ENCODE measurements around the gene SPTBN1.

DNA sequence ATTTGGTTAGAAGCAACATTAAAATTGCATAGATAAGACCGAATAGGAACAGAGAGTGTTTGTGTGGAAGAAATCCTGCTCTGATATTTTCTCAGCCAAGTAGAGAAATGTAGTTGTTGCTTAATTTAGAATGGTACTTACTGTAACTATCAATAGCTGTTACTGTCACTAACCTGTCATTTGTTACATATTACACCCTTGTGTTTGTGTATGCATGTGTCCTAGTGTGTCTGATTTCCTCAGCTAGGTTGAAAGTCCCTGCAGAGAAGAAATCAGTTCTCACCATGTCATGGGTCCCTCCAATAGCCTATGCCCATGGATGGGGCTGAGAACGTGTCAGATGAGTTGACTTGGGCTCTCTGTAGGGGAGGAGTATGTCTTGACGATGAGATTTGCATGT is 94.4 kb downstream of the SPTBN1 start:
- TF ChIP-seq, protein P1, sequence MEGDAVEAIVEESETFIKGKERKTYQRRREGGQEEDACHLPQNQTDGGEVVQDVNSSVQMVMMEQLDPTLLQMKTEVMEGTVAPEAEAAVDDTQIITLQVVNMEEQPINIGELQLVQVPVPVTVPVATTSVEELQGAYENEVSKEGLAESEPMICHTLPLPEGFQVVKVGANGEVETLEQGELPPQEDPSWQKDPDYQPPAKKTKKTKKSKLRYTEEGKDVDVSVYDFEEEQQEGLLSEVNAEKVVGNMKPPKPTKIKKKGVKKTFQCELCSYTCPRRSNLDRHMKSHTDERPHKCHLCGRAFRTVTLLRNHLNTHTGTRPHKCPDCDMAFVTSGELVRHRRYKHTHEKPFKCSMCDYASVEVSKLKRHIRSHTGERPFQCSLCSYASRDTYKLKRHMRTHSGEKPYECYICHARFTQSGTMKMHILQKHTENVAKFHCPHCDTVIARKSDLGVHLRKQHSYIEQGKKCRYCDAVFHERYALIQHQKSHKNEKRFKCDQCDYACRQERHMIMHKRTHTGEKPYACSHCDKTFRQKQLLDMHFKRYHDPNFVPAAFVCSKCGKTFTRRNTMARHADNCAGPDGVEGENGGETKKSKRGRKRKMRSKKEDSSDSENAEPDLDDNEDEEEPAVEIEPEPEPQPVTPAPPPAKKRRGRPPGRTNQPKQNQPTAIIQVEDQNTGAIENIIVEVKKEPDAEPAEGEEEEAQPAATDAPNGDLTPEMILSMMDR (conservative IDR thresholded peaks at IDR 0.05; ENCODE audit: low read depth, low read length) = no peak
- TF ChIP-seq EZH2 (IDR thresholded peaks at IDR 0.05; ENCODE audit: borderline replicate concordance, low read depth, low read length, poor library complexity, severe bottlenecking) = no peak

Measured in A673 (cell line).